NCI-H1048 (cell line): ENCODE results near the gene MAP7.

Source experiments
- DNase-seq: peaks from one replicate; lab custom pipeline; 2025; lab: John Stamatoyannopoulos, UW

Gene MAP7

DNA sequence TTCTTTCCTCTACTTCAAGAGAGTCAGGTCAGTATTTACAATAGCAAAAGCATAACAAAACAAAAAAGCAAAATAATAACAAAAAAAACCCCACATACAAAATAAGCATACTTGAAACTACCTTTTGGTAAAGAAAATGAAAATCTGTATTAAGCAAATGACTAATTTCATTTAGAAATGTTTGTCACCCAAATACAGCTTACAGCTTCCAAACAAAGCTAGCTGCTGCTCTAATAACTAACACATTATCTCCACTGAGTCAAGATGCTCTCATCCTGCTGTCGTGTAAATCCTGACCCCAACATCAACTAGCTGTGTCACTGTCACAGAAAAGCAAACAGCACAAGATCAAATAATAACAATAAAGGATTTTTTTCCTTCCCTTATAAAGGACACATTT lies 21.7 kb downstream of the MAP7 start:
- no peak for DNase-seq

DNA sequence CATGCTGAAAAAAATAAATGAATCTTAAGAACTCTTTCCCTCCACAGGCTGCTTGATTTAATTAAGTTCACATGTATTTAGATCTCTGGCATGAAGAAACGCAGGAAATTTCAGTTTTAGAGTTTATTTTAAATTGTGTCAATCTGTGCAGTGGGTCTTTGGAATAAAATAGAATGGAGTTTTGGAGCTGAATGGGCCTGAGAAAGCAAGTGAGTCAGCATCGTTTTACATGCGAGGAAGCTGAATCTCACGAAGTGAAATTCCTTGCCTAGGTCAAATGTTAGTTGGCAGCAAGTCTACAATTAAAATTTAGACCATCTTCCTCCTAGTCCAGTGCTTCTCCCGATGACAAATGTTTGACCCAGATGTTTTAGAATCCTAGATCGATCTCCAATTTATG lies 22.4 kb downstream of the MAP7 start:
- no peak for DNase-seq

DNA sequence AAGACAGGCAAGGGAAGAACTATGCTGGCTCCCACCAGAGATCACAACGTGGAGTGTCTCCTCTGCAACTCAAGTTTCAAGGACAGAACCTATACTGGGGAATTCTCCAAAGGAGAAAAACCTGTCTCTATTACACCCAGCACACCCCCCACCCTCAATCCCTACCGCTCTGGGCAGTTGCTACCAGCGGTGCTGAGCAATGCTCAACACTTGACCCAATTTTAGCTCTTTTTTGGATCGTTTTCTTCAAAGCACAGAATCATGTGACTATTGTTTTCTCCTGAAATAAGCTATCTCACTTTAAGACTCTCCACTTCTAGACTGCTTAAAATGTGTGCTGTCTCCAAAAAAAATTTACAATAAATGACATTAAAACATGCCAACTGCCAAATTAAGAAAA lies 23.3 kb downstream of the MAP7 start:
- DNase-seq, result no peak

DNA sequence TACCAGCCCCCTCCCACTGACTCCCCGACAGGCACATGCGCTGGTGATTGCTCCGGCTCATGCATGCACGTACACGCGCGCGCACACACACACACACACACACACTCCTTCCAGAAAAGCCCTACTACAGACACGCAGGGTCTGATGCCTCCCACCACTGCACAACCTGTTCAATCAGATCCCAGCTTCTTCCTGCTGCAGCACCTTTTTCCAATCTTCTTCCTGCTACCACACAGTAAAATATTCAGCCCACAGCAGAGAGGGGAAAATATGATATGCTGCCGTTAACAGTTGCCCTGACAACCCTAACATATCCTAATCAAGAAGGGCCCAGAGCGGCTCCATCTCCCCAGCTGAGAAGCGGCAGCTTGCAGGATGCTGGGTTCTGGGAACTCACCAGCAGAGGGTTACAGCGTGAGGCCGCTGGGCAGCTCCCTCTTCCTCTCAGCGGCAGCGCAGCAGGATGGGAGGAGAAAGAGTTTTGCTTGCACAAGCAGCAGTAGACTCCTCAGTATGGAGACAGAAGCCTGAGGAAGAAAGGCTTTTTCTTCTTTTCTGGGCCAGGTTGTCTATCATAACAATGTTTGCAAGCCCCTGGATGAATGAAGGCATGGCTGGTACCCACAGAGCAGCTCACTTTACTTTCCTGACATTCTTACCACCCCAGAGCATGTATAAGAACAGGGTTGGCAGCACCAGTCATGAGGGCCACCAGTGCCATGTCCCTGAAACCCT lies 23.9 kb downstream of the MAP7 start:
- no peak for DNase-seq

DNA sequence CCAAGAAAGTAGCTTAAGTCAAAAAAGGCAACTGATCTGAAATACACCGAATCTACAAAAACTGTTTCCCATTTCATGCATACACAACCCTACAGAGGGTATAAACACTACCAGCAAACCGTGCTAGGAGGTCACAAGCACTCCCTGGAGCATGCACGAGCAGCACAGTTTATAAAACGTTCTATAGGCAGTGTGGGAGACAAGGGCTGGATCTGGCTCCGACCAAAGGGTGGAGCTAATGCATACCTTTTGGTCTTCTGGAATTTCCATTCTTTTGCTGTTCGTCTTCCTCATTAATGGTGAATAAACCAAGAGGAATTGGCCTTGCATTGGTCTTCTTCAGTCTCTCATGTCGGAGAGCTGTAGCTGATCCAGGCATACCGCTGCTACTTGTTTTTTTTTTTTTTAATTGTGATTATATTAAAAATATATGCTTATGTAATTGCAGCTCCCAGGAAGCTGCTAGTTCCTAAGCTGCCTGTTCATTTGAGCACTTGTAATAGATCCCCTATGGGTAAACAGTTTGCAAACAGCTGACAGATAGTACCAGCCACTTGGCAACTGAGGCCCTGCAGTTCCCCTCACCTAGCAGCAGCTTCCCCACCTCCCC lies 24.5 kb downstream of the MAP7 start:
- no peak for DNase-seq

DNA sequence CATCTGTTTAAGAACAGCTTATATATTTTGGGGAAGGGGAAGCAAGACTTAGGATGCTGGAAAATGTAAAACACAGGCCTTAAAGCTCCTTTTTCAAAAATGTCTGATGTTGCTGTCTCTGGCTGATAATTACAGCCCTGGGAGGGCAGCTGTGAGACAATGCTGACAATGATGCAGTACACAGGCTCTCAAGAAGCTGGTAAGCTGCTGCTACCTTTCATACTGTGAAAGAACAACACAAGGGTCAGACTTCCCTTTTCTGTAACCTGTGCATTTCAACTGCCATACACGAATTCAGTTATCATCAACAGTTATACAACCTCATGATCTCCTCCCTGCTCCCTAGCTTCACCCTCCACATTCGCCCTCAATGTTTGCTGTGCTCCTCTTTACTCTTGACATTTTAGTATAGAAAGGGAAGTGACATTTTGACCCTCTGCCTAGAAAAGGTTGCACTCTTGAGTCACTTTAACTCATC lies 25.2 kb downstream of the MAP7 start:
- no peak for DNase-seq

DNA sequence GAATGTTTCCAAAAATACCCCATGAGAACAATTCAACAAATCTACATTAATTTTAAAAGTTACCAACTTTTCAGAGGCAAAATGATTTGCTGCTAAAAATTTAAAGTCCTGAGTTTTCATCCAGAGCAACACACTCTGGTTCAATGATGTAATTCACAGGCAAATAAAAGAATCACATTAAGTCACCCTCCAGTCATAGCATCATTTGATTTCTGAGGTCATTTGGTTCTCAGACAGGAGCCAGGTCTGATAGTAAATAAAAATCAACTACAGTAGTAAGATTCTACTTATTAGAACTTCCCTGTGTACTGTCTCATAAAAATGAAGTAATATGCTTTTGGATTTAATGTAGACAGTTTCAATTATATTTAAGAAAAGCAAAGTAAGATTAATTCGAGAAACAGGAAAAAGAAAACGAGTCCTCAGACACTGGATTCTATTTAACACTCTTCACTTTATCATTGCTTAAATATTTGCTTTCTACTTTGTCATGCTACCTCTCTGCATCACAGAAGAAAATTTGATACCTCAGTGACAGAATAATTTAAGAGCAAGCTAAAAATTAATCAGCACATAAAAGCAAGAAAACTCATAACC lies 25.8 kb downstream of the MAP7 start:
- no peak for DNase-seq

DNA sequence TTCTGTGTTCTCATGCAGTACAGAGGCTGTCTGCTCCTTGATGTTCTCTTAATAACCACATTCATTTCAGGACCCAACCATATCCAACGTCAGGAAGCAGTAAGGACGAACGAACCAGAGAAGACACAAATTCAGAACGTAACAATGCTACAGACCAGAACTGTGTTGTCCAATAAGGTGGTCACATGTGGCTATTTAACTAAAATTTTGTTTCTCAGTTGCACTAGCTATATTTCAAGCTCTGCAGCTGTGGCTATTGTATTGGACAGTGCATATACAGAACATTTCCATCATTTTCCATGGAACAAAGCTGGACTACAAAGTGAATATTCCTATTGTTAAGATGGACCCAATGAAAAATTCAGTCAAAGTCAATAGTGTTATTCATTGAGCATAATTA lies 27.0 kb downstream of the MAP7 start:
- DNase-seq, result no peak

DNA sequence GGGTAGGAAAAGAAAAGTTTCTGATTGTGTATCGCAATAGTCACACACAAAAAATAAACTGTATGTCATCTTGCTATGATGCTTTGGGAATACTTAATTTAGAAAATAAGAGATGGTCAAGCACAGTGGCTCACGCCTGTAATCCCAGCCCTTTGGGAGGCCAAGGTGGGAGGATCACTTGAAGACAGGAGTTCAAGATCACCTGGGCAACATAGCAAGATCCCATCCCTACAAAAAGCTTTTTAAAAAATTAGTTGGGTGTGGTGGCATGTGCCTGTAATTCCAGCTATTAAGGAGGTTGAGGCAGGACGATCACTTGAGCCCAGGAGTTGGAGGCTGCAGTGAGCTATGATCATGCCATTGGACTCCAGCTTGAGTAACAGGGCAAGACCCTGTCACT lies 27.6 kb downstream of the MAP7 start:
- DNase-seq, result no peak

DNA sequence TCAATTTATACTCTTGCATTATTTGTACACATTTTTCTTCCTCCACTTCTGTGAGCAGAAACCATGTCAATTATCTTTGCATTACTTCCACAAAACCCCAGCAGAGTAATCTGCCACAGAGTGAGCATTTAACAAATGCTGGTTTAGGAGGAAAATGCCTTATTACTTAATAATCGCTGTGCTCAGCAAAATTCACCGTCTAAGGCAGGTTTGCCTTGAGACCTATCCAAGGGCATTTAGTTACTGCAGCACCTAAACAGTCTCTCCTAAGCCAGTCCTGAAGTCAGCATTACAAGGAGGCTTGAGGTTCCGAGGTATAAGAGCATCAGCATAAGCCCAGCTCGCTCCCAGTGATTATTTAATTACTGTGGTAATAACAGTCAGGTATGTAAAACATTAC lies 28.3 kb downstream of the MAP7 start:
- DNase-seq, result no peak

DNA sequence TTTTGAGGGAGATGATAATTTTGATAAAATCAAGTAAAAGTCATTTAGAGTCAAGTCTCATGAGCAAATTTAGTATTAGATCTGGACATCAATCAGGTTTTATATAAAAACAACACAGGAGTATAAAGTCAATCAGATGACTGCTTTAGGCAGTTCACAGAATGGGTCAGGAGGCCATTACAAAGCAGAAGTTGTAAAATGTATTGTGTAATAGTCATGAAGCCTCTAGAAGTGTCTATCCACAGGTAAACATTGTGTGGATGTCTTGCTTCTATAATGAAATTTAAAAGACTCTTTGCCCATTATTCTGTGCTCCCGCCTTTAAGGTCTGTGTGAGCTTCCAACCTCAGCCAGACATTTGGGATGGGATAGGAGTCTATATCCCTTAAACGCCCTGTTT lies 28.8 kb downstream of the MAP7 start:
- no peak for DNase-seq

DNA sequence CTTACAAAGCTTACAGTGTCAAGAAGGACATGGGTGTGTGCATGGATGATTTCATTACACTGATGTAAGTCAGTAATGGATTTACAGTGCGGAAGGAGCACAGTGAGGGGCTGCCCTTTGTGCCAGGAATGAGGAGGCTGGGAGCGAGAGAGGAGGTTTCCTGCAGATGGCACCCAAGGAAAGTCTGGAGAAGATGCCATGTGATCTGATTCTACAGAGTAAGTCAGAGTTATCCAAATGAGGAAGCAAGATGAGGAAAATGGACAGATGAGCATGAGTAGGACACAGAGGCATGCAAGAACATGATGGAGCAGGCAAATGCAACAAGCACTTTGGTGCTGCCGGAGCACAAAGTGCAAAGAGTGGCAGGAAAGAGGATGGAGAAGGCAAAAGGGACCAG lies 29.7 kb downstream of the MAP7 start:
- no peak for DNase-seq

DNA sequence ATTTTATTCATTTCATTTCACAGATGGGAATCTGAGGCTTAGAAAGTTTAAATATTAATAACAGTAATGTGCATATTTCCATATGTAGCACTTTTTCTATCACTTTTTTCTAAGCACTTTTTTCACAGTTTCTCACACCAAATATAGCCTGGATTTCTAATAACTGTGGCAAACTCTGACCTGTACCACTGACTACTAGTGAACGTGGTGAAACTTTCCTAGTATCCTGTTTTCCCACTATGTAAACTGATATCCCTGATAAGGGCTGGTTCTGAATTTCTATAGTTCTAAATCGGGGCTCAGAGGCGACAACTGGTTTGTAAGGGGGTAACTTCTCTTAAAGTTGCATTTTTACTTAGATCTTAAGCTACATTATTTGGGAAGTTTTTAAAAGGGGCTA lies 32.6 kb downstream of the MAP7 start:
- no peak for DNase-seq

DNA sequence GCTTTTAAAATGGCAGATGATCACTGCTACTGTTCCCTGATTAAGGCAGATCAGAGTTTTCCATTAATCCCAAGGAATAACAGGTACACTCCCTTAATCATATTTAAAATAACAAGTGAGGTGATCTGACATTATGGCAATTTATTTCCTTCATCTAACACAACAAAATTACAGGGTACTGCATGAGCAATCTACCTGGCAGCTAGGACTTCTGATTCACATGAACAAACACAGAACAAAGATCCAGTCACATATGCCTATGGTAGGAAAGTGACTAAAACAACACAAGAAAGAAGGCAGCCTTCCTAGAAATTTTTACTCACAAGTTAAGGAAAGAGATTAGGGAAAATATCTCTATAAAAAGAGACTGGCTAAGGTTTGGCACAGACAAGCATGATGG lies 33.2 kb downstream of the MAP7 start:
- no peak for DNase-seq

DNA sequence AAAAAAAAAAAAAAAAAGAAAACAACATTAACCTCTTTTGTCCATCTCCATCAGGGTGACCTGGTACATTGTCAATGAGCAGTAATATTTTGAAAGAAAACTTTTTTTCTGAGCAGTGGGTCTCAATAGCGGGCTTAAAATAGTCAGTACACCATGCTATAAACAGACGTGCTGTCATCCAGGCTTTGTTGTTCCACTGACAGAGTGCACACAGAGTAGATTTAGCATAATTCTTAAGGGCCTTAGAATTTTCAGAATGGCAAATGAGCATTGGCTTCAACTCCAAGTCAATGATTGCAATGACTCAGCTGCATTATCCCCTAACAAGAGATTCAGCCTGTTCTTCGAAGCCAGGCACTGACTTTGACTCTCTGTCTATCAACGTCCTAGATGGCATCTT lies 35.6 kb downstream of the MAP7 start:
- no peak for DNase-seq

DNA sequence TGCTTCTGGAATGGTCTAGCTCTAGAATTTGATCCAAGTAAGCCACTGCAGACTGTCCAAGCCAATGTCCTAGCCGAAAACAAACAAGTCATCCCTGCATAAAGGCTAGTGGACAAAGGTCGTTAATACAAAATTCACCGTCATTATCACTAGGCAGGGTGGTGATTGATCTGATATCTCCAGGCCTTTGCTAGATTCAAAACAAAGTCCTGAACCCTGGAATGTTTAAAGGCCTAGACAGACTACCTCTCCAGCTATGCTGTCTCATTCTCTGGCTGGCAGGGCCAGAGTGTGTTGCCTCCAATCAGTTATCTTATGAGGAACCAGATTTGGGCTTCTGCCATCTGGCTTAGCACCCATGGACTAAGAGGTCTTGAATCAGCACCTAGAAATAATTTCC lies 38.3 kb downstream of the MAP7 start:
- DNase-seq, result no peak

DNA sequence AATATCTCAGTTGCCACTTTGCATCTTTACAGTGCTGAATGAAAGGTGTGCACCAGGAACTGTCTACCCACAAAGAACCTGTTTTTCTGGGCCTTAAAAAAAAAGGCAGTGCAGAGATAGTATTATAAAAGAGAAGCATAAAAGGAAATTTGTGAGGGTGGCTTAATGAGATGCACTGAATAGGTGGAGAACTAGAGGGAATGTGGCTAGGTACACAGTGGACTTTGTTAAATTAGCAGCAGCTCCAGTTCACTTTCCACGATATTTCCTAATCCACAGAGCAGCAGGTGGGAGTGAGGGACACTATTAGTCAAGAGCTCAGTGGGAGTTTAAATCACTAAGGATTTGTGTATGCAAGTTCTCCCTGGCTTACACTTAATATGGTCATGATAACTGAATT lies 38.8 kb downstream of the MAP7 start:
- peak; percentile 1 for DNase-seq

DNA sequence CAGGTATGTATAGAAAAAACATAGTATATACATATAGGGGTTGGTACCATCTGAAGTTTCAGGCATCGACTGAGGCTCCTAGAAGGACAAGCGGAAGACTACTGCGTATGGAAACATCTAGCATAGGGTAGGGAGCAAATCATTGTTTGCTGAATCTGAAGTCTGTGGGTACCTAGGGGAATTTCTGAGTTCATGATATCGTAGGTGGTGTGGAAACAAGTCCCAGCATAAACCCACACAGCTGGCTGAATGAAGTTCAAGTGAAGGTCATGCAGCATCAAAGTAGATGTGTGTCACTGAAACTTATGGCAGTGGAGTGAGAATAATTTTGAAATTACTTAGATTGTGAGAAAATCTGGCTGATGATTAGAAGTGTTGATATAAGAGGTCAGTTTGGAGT lies 39.4 kb downstream of the MAP7 start:
- no peak for DNase-seq

DNA sequence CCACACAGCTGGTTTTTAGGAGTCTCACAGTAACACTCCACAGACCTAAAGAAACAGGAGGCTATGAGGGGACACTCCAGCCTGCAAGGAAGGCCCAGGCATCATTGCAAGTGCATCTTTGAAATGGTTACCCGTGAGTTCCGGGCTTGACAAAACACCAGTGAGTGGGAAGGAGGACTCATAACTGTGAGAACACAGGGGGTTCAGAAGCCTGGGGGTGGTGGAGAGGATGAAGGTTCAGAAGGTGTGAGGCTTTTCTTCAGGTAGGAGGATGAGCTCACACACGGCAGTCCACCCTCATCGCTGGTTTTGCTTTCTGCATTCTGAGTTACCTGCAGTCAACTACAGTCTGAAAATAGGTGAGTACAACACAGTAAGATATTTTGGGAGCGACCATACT lies 39.9 kb downstream of the MAP7 start:
- no peak for DNase-seq

DNA sequence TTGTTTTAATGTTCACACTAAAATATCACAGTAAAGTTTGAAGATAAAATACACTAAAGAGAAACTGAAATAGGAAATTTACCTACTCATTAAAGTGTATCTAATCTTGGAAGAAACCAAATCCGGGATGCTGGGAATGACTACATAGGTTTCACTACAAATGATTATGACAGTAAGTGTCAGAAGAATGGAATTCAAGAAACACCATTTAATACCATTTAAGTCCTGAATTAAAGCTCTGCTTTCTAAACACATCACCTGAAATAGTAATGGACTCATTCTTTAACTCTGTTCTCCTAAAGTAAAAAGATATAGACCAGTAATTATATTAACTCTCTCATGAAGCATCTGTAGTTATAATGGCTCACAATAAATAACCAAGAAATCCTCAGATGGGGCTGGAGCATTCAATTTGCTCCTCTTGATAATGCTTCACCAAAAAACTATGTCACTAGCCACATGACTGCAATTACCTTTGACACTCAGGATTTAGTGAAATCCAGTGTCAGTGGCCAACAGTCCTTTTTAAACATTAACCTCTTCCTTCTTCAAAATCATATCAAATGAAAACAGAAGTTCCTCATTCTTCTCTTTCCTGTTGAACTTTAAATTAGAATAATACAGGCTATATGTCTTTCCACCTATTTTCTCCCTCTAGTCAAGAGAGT lies 41.4 kb downstream of the MAP7 start:
- no peak for DNase-seq

DNA sequence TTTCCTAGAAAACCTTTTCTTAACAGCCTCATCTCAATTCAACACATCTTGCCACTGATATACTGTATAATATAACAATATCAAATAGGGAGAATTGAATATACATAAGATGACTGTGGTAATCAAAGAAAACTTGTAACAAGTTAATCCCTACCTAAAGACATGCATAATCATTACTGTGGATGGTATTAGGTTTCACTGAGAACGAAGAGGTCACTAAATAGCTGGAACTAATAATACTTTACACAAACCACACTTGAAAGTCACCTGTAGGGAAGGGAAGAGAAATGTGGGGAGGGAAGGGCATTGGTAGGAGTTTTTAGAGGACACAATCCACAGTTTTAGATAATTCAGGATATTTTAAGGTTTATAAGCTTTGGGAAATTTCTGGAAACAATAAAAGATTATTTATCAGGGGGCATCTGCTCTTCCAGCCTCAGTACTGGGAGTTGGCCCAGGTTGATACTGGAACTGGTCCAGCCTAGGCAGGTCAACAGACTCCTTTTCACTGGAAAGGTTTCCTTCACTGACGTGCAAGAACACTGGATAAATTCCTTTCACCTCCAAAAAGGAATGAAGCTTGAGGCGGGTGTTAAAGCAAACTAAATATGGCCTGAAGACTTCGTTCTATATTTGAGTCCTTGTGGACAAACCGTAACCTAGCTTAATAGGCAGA lies 44.0 kb downstream of the MAP7 start:
- no peak for DNase-seq

DNA sequence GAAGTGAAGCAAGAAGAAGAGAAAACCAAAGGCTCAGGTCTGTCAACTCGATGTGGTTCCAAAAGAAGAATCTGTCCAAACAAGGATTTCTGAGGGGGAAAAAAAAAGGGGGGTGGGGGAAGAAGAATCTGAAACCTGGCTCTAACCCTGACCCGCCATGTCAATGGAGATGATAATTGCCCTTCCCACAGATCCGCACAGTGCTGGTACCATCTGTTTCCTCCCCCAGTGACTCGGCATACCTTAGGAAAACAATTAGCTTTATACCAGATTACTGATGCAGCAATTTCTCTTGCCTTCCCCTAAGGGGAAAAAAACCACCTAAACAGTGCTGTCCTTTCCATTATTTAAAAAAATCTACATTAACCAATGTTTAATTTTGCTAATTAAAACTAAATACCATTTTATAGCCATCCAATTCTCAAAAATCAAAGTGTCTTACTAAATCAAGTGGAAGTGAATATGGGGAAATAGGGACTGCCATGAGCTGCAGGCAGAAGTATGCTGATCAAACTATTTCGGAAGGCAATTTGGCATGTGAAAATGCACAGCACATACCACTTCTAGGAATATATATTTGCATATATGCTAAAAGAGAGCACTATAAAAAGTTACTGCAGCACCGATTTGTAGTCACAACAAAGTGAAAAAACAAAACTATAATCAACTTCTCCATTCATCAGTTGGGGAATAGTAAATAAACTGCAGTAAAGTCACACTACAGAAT lies 46.8 kb downstream of the MAP7 start:
- DNase-seq, result no peak
